Activated CD4-positive, alpha-beta memory T cell treated with anti-CD3 and anti-CD28 coated beads for 36 hours (primary cell): ENCODE results near the gene RNF13. TPM values are rescaled to one million over a fixed set of nuclear protein-coding genes. Genes with fewer than 3 reads are reported as not detected.
"Not testable (repeated sequence)": the region's sequence is repeated elsewhere in the genome, so short reads cannot be mapped to it uniquely, and the experiment has no call there.

Experiments
- CTCF ChIA-PET: fragments of 350-600 bp; sonication (Branson Sonifier 250); formaldehyde crosslinking; loops from one replicate; lab custom pipeline; 2021; ENCODE audit warnings: antibody characterized with exemption, inconsistent platforms; lab: Charles Lee
- POLR2A ChIA-PET: fragments of 350-600 bp; sonication (Branson Sonifier 250); formaldehyde crosslinking; loops from one replicate; lab custom pipeline; 2021; ENCODE audit warnings: antibody characterized with exemption; lab: Charles Lee
- DNase-seq: peaks from one replicate; pipeline ENCODE4 v3.0.0-alpha.2; 2020
- H3K27ac Mint-ChIP-seq: one replicate; pipeline ENCODE4 v1.8.0; 2021; ENCODE audit warnings: mixed read lengths
- H3K27me3 Mint-ChIP-seq: one replicate; pipeline ENCODE4 v1.8.0; 2021; ENCODE audit warnings: mixed read lengths
- H3K36me3 Mint-ChIP-seq: one replicate; pipeline ENCODE4 v1.8.0; 2021; ENCODE audit warnings: mixed read lengths
- H3K4me1 Mint-ChIP-seq: one replicate; pipeline ENCODE4 v1.8.0; 2021; ENCODE audit warnings: low read depth, mixed read lengths
- H3K4me3 Mint-ChIP-seq: one replicate; pipeline ENCODE4 v1.8.0; 2021; ENCODE audit warnings: mild to moderate bottlenecking, mixed read lengths
- H3K9me3 Mint-ChIP-seq: one replicate; pipeline ENCODE4 v1.8.0; 2021; ENCODE audit warnings: mixed read lengths
- intact Hi-C: fragments of 100-400 bp; cut with micrococcal nuclease; formaldehyde crosslinking; loops from one replicate; pipeline ENCODE4 v1.15.1; 2023
- total RNA-seq, 2 experiments: library from RNA; stranded (reverse); gene quantifications; one replicate each; pipeline ENCODE4 v1.2.3, GENCODE V29; 2021

The RNF13 gene
- total RNA-seq, 2 experiments from 2014 or later, result 29.4 to 31.5 TPM

DNA sequence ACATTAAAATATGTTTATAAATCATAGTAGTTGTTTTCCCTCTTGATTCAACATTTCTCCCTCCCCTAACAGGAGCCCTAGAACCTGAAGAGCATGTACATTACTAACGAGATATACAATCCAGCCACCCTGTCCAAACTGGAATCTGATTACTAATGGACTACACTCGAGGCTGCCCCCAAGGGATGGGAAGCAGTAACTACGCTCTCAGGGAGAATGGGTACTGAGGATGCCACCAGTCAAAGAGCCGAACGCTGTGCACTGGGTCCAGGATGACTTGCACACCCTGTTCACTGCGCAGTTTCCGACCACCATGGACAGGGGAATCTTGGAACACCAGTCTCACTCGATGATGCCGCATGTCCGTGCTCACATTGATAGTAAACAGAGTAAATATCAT lies 169.0 kb downstream of the RNF13 start:
- intact Hi-C loops, H3K4me1 Mint-ChIP-seq, H3K36me3 Mint-ChIP-seq, H3K27ac Mint-ChIP-seq, H3K27me3 Mint-ChIP-seq, H3K9me3 Mint-ChIP-seq, H3K4me3 Mint-ChIP-seq, DNase-seq, POLR2A ChIA-PET: not testable (repeated sequence)
- CTCF ChIA-PET, result interaction anchor here (0.6 kb wide), 1 partner anchor 226 kb away, joined by 3 read pairs; no protein-coding TSS in a partner anchor

DNA sequence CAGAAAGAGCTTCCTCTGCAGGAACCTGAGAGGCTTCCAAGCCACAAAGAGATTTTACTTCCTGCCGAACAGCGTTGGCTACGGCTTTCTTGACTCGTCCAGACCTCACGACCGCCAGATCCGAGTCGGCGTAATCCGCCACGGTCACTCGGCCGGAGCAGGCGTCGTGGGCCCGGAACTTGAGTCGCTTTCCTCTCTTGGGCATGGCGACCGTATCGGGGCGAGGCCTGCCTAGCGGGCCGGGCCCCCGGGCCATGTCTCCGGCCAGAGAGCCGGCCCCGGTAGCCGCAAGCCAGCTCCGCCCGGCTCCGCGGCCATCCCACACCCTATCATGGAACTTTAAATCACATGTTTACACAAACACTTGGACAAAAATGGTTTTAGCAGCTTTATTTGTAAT lies 170.0 kb downstream of the RNF13 start:
- H3K9me3 Mint-ChIP-seq, intact Hi-C loops, POLR2A ChIA-PET, H3K27ac Mint-ChIP-seq, H3K4me1 Mint-ChIP-seq, DNase-seq, H3K36me3 Mint-ChIP-seq, H3K27me3 Mint-ChIP-seq, H3K4me3 Mint-ChIP-seq: not testable (repeated sequence)
- CTCF ChIA-PET, result interaction anchor here (0.8 to 1.3 kb wide), 4 partner anchors 10 to 471 kb away, joined by 3 to 4 read pairs (median 4); no protein-coding TSS in a partner anchor

DNA sequence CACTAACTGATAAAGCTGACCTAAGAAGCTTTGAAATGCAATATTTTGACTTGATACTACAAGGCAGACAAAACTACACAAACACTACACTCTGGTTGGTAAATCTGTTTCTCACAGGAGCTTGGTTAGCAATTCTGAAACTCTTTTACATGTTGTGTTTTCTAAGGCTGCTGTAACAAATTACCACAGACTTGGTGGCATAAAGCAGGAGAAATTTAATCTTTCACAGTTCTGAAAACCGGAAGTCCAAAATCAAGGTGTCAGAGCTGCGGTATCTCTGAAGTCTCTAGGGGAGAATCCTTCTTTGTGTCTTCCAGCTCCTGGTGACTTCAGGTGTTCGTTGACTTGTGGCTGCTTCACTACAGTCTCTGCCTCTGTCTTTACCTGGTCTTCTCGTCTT lies 170.6 kb downstream of the RNF13 start:
- Mint-ChIP-seq H3K27me3 (peaks cover 8% of the 10 kb centered on the region), H3K27ac (no peak overlapping the region), H3K4me1 (no peaks in the 10 kb centered on the region), H3K4me3 (no peak overlapping the region), H3K36me3 (no peaks in the 10 kb centered on the region), H3K9me3 (no peaks in the 10 kb centered on the region)
- POLR2A ChIA-PET, result no interaction called here
- no peak for DNase-seq
- CTCF ChIA-PET, result interaction anchor here (0.8 to 1.3 kb wide), 4 partner anchors 10 to 472 kb away, joined by 3 to 4 read pairs (median 4); no protein-coding TSS in a partner anchor
- intact Hi-C loops, result no loop called here

DNA sequence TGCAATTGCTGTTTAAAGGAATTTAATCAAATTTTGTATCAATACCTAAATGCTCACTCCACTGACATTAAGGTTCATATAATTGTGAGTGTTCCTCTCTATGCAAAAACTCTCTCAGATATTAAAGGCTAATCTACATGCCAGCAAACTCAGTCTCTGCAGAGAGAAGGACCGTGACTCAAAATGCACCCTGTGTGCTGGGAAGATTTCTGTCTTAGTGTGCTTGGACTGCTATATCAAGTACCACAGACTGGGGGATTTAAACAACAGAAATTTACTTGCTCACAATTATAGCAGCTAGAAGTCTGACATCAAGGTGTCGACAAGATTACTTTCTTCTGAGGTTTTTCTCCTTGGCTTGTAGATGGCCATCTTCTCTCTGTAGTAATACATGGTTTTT lies 176.3 kb downstream of the RNF13 start:
- peaks cover 8% of the 10 kb centered on the region for H3K27me3 Mint-ChIP-seq
- intact Hi-C loops, result no loop called here
- H3K4me3 Mint-ChIP-seq, result no peak overlapping the region
- H3K4me1 Mint-ChIP-seq, result no peaks in the 10 kb centered on the region
- peaks cover 4% of the 10 kb centered on the region for H3K36me3 Mint-ChIP-seq
- DNase-seq, result no peak
- ChIA-PET POLR2A (no interaction called here), CTCF (interaction anchor here (1.7 kb wide), 1 partner anchor 230 kb away, joined by 4 read pairs; no protein-coding TSS in a partner anchor)
- peaks cover 6% of the 10 kb centered on the region for H3K9me3 Mint-ChIP-seq
- H3K27ac Mint-ChIP-seq, result no peak overlapping the region

DNA sequence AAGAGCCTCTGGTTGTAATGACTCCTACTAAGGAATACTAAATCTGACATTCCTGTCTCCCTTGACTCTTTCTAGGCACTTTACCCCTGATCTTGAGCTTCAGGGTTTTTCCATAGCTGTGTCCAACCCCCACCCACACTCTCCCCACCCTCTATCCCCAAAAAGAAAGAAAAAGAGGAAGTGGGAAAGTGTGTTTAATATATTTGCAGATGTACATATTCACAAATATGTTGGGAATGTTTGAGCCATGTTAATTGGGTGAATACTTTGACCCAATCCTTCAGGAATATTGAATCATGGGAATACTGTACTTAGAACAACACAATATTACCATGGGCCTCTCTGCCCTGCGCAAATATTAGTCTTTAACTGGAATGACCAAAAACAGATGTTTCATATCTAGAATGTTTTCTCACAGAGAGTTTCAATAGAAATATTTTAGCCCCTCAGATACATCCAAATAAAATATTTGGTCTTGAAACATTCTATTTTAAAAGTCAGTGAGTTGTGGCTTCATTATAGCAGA lies 177.5 kb downstream of the RNF13 start:
- intact Hi-C loops, result no loop called here
- H3K36me3 Mint-ChIP-seq, result peaks cover 8% of the 10 kb centered on the region
- no peak for DNase-seq
- POLR2A ChIA-PET, result no interaction called here
- H3K9me3 Mint-ChIP-seq, result peaks cover 17% of the 10 kb centered on the region
- H3K27me3 Mint-ChIP-seq, result peaks cover 15% of the 10 kb centered on the region
- no peaks in the 10 kb centered on the region for H3K4me1 Mint-ChIP-seq
- H3K4me3 Mint-ChIP-seq, result no peak overlapping the region
- CTCF ChIA-PET, result interaction anchor here (1.7 kb wide), 1 partner anchor 229 kb away, joined by 4 read pairs; no protein-coding TSS in a partner anchor
- no peak overlapping the region for H3K27ac Mint-ChIP-seq

DNA sequence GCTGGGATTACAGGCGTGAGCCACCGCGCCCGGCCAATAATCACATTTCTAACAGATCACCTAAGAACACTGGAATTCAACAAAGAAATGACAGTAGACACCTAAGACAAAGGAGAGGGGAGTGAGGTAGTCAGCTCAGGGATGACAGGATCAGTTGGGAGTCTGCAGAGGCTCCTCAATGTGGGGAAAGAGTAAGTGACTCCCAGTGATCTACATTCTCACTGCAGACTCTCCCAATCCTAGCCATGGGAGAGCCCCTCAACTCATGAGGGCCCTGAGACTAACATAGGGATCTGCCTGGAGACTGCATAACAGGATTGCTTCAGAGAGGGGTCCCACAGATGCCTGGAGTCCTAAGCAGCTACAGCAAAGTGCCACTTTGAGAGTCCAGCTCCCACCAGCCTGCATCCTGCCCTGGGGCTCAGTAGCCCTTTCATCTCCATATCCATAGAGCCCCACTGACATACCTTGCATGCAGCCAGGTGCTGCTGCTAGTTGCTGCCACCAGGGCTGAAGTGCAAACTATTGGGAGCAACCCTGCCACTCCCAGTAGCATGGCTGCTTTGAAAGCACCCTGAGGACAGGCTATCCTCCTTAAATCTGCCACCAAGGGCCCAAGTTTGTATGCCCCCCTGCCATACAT lies 179.5 kb downstream of the RNF13 start:
- POLR2A ChIA-PET, result no interaction called here
- Mint-ChIP-seq H3K27me3 (peaks cover 23% of the 10 kb centered on the region), H3K4me1 (no peaks in the 10 kb centered on the region), H3K9me3 (peaks cover 21% of the 10 kb centered on the region), H3K4me3 (no peak overlapping the region), H3K27ac (no peak overlapping the region), H3K36me3 (peaks cover 8% of the 10 kb centered on the region)
- intact Hi-C loops, result no loop called here
- DNase-seq, result no peak
- CTCF ChIA-PET, result no interaction called here

DNA sequence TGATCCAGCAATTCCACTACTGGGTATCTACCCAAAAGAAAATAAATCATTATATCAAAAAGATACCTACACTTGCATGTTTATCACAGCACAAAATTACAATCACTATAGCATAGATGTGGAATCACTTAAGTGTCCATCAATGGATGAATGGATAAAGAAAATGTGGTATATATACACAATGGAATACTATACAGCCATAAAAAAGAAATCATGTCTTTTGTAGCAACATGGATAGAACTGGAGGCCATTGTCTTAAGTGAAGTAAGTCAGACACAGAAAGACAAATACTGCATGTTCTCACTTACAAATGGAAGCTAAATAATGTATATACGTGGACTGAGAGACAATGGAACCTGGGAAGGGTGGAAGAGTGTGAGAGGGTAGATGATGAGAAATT lies 185.9 kb downstream of the RNF13 start:
- intact Hi-C loops, result no loop called here
- DNase-seq, result no peak
- no peak overlapping the region for H3K27ac Mint-ChIP-seq
- no peak overlapping the region for H3K4me3 Mint-ChIP-seq
- H3K36me3 Mint-ChIP-seq, result peaks cover 5% of the 10 kb centered on the region
- ChIA-PET POLR2A (no interaction called here), CTCF (interaction anchor here (1.5 kb wide), 1 partner anchor 185 kb away, joined by 3 read pairs; no protein-coding TSS in a partner anchor)
- H3K4me1 Mint-ChIP-seq, result no peaks in the 10 kb centered on the region
- peaks cover 18% of the 10 kb centered on the region for H3K9me3 Mint-ChIP-seq
- peaks cover 19% of the 10 kb centered on the region for H3K27me3 Mint-ChIP-seq

DNA sequence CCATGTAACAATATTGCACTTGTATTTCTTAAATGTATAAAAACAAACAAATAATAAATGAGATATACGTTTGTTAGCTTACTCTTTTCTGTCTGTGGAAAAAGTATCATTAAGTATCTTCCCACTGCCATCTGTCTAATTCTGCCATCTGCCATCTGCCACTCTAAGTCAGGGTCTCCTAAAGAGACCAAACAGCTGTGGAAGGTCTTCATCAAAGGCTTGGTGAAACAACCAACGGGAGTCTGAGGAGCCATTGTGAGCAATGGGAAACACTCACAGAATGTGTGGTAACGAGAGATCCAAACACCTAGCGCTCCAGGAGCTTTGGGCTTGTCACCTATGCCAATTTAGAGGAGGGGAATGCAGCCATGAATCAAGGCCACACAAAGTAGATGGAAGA lies 186.4 kb downstream of the RNF13 start:
- Mint-ChIP-seq H3K27ac (no peak overlapping the region), H3K4me1 (no peaks in the 10 kb centered on the region), H3K27me3 (peaks cover 20% of the 10 kb centered on the region), H3K9me3 (peaks cover 17% of the 10 kb centered on the region), H3K36me3 (peaks cover 5% of the 10 kb centered on the region), H3K4me3 (no peak overlapping the region)
- POLR2A ChIA-PET, result no interaction called here
- CTCF ChIA-PET, result interaction anchor here (1.5 kb wide), 1 partner anchor 185 kb away, joined by 3 read pairs; no protein-coding TSS in a partner anchor
- intact Hi-C loops, result no loop called here
- DNase-seq, result no peak

DNA sequence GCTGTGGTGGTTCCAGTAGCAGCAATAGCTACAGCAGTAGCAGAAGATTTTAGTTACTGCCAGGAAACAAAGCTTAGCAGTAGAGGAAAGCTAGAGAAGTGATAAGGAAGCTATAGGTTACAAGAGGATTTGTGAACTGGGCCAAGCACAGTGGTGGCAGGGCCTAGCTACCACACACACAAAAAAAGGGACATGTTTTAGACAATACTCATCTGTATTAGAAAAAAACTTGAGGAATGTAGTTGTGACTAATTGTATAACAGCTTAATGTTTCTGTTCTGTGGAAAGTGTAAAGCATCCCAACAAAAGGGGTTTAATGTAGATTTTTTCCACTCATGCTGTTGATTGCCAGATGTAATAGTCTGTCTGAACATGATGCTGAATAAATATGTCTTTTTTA lies 187.6 kb downstream of the RNF13 start:
- intact Hi-C loops, result no loop called here
- Mint-ChIP-seq H3K4me3 (no peak overlapping the region), H3K27me3 (peaks cover 14% of the 10 kb centered on the region), H3K27ac (no peak overlapping the region), H3K4me1 (no peaks in the 10 kb centered on the region), H3K36me3 (no peaks in the 10 kb centered on the region), H3K9me3 (peaks cover 5% of the 10 kb centered on the region)
- CTCF ChIA-PET, result no interaction called here
- no peak for DNase-seq
- POLR2A ChIA-PET, result no interaction called here

DNA sequence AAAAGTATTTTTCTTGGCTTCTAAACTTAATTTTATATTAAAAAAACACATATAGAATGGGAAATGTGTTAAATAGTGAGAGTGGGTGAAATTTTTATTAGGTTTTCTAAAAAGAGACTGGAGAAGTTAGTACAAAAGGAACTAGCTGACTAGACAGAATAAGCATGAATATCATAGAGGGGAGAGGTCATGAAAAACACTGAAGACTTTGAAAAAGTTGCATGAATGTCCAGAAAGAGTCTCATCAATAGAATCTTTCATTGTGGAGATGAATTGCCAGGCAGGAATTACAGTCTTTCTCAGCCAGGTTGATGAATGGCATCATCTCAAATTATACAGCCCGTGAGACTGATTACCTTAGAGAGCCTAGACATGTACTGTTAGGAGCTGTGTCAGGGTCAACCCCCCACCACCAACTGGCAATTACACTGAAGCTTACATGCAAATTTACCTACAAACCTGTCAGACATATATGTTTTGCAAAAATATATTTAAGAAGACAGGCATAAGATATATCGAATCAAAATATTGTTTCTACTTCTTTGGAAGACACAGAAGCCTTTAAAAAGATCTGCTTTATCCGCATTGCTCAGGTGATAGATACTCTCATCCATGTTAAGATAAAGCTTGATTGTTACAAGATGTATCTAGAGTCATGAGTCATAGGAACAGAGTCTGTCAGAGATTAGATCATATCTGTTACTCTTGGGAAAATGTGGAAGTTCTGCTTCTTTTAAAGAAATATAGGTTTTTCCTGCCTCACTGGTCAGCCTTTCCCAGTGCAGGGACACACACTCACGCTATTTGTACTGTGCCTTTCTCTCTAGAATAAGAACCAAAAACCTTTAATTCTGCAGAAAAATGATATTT lies 192.5 kb downstream of the RNF13 start:
- Mint-ChIP-seq H3K27me3 (peaks cover 6% of the 10 kb centered on the region), H3K27ac (no peak overlapping the region), H3K4me3 (no peak overlapping the region), H3K4me1 (no peaks in the 10 kb centered on the region), H3K36me3 (no peaks in the 10 kb centered on the region), H3K9me3 (no peaks in the 10 kb centered on the region)
- DNase-seq, result no peak
- ChIA-PET POLR2A (no interaction called here), CTCF (no interaction called here)
- intact Hi-C loops, result no loop called here

DNA sequence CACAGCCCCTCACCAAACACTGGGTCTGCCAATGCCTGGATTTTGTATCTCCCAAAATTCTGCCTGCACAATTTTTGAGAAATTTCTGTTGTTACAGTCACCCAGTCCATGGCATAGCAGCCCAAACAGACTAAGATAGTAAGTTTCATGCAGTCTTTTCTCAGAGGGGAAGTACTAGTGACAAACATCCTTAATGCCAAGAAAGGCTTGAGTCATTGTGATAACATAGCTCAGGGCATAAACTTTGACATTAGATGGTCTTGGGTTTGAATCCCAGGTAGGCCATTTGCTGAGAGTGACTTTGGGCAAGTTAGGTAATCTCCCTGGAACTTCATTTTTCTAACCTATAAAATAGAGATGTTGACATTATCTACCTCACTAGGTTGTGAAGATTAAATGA lies 193.8 kb downstream of the RNF13 start:
- Mint-ChIP-seq H3K27ac (no peak overlapping the region), H3K9me3 (no peaks in the 10 kb centered on the region), H3K4me3 (no peak overlapping the region), H3K4me1 (no peaks in the 10 kb centered on the region), H3K36me3 (no peaks in the 10 kb centered on the region), H3K27me3 (peaks cover 6% of the 10 kb centered on the region)
- ChIA-PET POLR2A (no interaction called here), CTCF (no interaction called here)
- DNase-seq, result no peak
- intact Hi-C loops, result no loop called here
